GM18519 (cell line): ENCODE data around the gene PRKCQ.

Experiments used
- ATAC-seq: cut with Tn5 transposase; IDR thresholded peaks from one replicate; pipeline ENCODE4 v1.9.1; 2021; ENCODE audit warnings: mild to moderate bottlenecking, moderate library complexity; ENCODE audit not compliant: unreplicated experiment, low FRiP score

Gene PRKCQ

GRCh38 chr10:6579904-6580278 lies at the start of gene PRKCQ:
Gene PRKCQ, minus strand, starts transcription at chr10:6580276. Its CDS starts 65,141 bp downstream, at chr10:6515135.
- ATAC-seq: peak; percentile 21

- no peak for ATAC-seq
Measured at GRCh38 chr10:6625428-6625827, 45.4 kb upstream of the PRKCQ start.

DNA sequence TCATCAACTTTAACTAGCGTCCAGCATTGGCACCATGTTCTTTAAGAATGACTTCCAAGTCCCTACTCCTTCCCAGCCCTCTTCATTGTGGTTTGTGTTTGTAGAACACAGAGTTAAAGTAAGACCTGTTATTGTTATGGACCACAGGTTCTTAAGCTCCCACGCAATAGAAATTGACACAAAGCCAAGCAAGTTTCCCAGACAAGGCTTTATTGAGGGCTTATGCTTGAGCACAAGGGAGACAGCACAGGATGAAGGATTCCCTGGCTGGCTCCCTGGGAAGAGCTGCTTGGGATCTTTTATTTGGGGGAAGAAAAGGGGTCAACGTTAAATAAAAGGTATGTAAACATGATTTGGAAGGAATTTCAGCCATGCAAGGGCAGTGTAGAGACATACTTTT lies 44.3 kb upstream of the PRKCQ start:
- no peak for ATAC-seq

- ATAC-seq: no peak
Measured at GRCh38 chr10:6622921-6623320, 42.8 kb upstream of the PRKCQ start.

DNA sequence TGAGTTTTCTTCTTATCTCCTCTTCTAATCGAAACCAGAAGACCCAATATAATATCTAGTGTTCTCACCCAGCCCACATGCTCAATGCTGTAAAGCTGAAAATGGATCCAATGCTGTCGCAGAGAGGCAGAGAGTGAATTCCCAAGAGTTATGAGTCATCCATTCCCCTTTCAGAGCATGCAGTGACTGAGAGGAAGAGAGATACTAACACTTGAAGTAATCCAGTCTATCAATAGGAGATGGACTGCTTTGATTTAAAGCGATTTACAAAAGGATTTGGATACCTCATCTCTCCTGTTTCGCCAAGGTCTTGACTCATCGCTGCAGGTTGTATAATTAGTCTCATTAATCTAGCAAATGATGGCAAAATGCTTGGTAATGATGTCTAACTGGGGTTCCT lies 41.5 kb upstream of the PRKCQ start:
- ATAC-seq: no peak

- ATAC-seq: no peak
Measured at GRCh38 chr10:6619660-6620059, 39.6 kb upstream of the PRKCQ start.

DNA sequence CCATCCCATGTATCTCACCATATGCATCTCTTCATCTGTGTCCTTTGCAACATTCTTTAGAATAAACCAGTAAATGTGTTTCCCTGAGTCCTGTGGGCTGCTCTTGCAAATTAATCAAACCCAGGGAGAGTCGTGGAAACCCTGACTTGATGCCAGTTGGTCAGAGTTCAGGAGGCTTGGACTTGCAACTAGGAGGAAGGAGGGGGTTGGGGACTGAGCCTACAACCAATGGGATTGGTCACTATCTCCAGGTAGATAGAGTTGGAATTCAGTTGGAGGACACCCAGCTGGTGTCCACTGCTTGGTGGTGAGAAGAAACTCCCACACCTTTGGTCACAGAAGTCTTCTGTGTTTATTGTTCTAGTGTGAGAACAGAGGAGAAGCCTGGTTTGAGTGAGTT lies 38.3 kb upstream of the PRKCQ start:
- no peak for ATAC-seq

GRCh38 chr10:6617309-6618076 lies 37.4 kb upstream of the PRKCQ start:
- no peak for ATAC-seq

DNA sequence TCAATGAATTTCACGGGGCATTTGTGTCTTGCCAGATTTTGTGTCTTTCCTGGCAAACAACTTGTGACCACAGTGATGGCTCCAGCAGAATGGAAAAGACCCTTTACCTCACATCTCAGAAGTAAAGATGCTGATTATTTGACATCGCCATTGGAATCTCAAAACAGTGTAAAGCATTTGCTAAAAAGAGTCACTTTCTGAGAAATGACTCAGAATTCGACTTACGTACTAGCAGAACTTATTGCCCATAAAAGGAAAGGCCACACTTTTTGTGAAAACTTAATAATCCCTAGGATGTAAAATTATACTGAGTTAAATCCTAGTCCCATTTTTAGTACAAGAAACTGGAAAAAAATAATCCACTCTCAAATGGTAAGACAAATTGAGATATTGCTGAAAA lies 35.9 kb upstream of the PRKCQ start:
- ATAC-seq: no peak

GRCh38 chr10:6612371-6612770 lies 32.3 kb upstream of the PRKCQ start:
- ATAC-seq: no peak

DNA sequence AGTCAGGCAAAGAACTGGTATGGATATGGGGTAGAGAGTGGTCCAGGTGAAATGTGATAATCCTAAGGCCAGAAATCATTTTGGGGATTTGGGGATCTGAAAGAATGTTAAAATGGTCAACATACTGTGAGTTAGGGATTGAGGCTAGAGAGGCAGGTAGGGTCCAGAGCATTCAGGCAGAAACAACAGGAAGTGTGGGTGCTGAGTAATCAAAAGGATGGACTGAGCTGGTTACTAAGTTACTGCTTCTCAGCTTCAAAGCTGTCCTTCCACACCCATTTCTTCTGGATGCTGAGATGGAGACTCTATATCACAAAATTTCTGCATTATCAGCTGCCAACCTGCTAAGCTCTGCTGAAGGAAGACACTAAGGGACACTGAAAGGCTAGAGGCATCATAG lies 30.6 kb upstream of the PRKCQ start:
- ATAC-seq: no peak

GRCh38 chr10:6609625-6610024 lies 29.5 kb upstream of the PRKCQ start:
- ATAC-seq: no peak

DNA sequence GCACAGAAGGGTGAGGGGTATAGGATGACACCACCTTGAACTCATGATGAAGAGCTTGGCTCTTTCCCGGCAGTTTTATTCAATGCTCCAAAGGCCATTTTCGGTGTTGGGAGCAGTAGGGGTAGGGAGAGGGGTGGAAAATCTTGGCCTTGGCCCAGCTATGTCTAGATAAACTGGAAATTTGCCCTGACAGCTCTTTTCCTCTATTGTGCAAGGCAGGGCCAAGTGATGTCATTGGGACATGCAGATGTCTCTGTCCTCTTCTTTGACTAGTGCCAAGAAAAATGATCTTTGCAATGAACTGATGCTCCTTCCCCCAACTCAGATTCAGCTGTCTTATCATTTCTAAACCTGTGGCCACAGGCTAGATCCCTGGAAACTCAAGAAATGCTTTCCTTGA lies 27.7 kb upstream of the PRKCQ start:
- ATAC-seq: no peak

GRCh38 chr10:6607182-6607581 lies 27.1 kb upstream of the PRKCQ start:
- ATAC-seq: no peak

DNA sequence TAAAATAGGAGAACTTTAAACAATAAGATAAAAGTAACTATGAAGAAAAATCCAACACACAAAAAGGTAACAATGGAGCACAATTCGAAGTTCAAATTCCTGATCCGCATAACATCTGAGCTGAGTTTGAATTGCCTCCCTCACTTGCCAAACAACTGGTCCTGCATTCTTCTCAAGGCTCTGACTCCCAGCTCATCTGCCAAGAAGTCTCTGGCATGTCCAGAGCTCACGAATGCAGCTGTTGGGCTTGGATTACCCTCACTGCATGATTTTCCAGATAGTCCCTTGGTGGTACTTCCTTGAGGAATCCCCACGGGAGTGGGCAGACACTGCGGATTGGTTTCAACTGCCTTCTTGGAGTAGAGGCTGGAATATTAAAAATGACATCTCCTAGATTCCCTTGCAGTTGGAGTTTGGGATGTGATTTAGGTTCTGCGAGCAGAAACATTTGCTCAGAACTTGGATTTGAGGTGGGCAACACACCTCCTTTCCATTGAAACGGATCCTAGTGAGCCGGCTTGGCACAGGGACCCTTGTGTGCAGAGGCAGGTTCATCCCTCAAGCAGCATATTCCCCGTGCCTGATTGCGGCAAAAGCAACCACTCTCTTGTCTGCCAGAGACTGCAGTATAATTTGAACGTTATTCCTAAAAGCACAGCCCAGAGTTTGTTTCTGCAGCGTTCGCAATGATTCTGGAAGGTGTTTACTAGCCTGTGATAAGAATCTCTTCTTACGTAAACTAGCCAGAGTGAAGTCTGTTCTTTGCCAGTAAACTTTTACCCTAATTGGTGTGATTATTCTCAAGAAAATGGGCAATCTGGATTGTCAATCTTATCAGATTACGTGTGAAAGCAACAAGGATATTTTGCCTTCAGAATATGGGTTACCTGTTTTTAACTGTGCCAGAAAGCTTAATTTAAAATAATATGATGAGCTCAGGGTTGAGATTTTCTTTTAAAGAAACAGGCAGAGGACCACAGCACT lies 23.4 kb upstream of the PRKCQ start:
- no peak for ATAC-seq

DNA sequence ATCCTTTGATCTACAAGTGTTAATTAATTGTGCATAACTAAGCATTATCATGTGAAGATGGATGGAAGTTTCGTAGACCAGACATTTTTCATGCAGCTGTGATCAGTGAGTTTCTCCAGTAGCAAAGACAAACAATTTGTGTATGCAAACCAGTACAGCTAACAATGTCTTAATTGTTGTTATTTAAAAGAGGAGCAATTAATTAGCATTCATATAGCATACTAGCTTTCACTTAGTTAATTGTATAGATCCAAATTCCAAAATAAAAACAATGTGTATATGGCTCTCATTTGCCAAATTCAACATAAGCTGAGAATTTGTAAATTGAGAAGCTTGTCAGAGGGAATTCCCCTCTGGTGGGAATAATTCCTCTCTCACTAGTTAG lies 22.6 kb upstream of the PRKCQ start:
- no peak for ATAC-seq

DNA sequence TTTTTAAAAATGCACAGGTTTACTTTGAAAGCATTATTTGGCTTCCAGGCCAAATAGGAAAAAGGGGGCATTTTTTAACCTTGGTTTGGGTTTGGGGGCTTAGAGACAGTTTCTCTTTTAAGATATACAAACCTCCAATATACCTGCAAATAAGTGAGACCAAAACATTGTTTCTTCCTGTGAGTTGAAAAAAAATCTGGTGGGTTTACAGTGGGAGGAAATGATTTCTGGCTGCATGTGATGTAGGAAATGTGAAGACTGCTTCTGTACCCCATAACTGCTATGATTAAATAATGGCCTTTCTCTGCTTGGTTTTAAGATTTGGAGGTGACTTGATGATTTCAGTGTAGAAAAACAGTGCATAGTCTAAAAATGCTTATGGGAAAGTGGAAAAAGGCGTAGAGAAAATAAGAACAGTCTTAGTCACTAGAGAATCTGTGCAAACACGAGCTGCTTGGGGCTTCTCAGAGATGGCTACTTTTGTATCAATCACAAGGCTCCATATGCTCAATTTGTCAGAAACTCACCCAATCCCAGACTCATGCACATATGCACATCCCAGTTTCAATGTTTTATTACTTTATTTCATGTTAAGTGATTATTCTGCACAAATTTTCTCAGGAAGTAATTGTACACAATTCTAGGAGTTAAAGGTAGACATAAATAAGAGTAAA lies 22.1 kb upstream of the PRKCQ start:
- no peak for ATAC-seq

DNA sequence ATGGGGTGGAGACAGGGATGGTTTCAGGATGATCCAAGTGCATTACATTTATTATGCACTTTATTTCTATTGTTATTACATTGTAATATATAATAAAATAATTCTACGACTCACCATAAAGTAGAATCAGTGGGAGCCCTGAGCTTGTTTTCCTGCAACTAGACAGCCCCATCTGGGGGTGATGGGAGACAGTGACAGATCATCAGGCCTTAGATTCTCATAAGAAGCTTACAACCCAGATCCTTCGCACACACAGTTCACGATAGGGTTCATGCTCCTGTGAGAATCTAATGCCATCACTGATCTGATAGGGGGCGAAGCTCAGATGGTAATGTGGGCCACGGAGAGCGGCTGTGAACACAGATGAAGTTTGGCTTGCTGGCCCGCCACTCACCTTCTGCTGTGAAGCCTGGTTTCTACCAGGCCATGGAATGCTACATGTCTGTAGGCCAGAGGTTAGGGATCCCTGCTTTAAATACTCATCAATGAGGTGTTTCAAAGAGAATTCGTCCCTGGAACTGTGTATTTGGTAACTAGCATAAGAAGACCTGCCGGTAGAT lies 21.2 kb upstream of the PRKCQ start:
- ATAC-seq: no peak

- ATAC-seq: no peak
Measured at GRCh38 chr10:6600224-6600987, 20.3 kb upstream of the PRKCQ start.

DNA sequence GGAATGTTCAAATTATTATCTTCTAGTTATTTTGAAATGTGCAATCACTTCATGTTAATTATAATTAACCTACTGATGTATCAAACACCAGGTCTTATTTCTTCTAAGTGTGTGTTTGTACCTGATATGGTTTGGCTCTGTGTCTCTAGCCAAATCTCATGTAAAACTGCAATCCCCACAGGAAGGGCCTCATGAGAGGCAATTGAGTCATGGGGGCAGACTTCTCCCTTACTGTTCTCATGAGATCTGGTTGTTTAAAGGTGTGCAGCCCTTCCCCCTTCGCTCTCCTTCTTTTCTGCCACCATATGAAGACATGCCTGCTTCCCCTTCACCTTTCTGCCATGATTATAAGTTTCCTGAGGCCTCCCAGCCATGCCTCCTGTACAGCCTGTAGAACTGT lies 18.6 kb upstream of the PRKCQ start:
- ATAC-seq: no peak
